Adrenal gland (tissue), 5 donors: ENCODE measurements around the gene MAP3K9.

ENCODE experiments used
- CTCF ChIP-seq, 6 experiments: fragments of 450-650 bp in 4 of 6; fragments of 200-600 bp in 2 of 6; sonication (generic) in 1 of 6; IDR thresholded peaks; 1 replicate in 5 of 6; 2 replicates in 1 of 6; pipeline versions ENCODE4 v1.5.1 to v1.8.0; 2016 to 2021; ENCODE audit warnings: antibody characterized with exemption in 6 of 6, mild to moderate bottlenecking in 2 of 6, moderate library complexity in 1 of 6
- POLR2A ChIP-seq, 2 donors: fragments of 450-650 bp; IDR thresholded peaks; one replicate each; pipeline ENCODE4 v1.6.1; 2017; ENCODE audit warnings: antibody characterized with exemption in 2 of 2, mild to moderate bottlenecking in 2 of 2, moderate library complexity in 1 of 2
- donor health status: DM: no; HTN: no; CAD: no.

DNA sequence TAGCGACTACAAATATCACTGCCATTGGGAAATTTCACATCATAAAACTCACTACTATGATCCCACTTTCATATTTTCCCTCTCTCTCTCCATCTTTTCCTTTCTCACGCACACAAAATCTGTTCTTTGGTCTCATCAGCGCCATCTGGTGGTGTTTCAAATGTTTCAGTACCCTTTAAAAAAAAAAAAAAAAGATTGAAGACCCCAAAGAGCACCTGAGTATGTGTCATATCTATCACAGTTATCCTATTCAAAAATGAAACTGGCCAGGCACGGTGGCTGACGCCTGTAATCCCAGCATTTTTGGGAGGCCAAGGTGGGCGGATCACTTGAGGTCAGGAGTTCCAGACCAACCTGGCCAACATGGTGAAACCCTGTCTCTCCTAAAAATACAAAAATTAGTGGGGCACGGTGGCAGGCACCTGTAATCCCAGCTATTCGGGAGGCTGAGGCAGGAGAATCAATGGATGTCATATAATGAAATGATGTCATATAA, 95.2 kb downstream of the MAP3K9 start:
- TF ChIP-seq CTCF (IDR thresholded peaks at IDR 0.05) (peak; percentile 60 to 81 (median 69)), POLR2A (IDR thresholded peaks at IDR 0.05) (no peak)
